Stimulated activated CD8-positive, alpha-beta memory T cell treated with anti-CD3 and anti-CD28 coated beads, Interleukin-15, amount 100 ng/mL, for 1 hour (primary cell): ENCODE measurements around the gene ADAM15.
A peak's percentile ranks its signal among the peaks of the same experiment; 100 is the strongest.

Source experiments
- DNase-seq: peaks from one replicate; pipeline ENCODE4 v3.0.0-alpha.2; 2020; ENCODE audit warnings: low read depth

The ADAM15 gene

DNA sequence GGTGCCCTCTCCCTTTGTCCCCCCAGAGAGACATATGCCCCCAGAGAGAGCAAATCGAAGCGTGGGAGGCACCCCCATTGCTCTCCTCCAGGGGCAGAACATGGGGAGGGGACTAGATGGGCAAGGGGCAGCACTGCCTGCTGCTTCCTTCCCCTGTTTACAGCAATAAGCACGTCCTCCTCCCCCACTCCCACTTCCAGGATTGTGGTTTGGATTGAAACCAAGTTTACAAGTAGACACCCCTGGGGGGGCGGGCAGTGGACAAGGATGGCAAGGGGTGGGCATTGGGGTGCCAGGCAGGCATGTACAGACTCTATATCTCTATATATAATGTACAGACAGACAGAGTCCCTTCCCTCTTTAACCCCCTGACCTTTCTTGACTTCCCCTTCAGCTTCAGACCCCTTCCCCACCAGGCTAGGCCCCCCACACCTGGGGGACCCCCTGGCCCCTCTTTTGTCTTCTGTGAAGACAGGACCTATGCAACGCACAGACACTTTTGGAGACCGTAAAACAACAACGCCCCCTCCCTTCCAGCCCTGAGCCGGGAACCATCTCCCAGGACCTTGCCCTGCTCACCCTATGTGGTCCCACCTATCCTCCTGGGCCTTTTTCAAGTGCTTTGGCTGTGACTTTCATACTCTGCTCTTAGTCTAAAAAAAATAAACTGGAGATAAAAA, 35.9 kb downstream of the ADAM15 start:
- DNase-seq: no peak

DNA sequence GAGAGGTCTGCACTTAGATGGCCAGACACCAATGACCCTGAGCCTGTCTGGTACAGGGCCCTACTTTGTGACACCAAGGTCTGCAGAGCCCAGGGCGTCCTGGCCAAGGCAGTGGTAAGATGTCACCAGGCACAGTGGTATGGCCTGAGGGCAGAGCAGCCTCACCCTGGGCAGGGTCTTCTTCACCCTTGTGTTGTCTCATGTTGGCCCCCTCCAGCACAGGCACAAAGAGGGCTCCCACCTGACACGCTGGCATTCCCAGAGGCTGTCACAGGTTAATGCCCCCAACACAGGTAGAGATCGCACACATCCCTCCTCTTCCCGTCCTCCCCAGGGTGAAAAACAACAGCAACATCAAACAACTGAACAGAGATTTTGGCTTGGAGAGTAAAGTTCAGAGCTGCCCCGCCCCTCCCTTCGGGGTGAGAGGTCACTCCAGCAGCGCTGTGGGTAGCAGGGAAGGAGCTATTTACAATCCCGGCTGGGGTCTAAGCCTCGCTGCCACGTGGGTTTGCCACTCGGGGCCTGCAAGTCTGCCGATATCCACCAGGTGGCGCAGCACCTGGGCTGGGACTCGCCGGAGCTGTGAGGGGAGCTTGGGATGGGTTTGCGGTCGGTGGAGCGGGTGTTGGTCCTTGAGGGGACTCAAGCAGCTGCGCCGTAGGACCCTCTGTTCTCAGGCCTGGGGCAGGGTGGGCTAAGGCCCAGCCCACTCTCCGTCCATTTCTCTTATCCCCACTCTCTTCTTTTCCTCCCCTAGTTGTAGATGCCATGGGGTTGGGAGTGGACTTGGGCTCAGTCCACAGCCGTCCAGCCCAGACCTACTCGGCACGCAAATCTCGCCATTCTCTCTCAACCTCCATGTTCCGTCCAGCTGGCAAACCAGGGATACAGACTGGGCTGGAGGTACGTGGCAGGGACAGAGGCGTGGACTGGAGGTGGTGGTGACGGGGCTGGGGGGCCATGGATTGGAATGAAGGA, 40.2 kb downstream of the ADAM15 start:
- DNase-seq: peak; percentile 64

DNA sequence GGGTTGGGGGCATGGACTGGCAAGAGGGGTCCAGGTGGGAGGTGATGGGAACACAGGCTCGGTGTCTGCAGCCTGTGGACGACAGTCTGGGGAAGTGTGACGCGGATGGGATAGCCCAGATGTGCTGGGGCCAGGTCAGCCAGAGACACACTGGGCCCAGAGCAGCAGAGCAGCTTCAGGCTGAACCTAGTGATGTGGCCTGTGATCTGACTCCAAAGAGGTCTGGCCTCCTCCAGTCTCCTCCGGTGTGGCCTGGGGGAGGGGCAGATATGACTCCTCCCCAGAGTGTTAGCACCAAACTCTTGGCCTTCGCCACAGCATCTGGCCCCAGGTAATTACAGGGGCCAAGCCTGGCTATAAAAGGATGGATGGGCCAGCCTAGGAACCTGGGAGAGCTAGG, 41.0 kb downstream of the ADAM15 start:
- no peak for DNase-seq

DNA sequence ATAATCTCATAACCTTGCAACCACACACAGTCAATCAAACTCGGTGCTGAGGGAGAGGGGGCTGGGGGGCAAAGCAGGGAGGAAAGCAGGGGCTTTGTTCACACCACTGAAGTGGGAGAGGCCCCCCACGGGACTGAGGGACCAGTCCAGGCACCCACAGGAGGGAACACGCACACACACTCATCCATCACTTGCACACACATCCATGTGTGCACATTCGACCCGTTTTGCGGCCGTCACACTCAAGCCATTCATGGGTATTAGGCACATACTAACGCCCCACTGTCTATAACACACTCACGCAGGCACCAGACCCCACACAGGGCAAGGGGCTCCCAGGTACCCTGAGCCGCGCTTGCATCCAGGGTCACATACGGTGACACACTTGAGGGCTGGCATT, 41.5 kb downstream of the ADAM15 start:
- DNase-seq: no peak

DNA sequence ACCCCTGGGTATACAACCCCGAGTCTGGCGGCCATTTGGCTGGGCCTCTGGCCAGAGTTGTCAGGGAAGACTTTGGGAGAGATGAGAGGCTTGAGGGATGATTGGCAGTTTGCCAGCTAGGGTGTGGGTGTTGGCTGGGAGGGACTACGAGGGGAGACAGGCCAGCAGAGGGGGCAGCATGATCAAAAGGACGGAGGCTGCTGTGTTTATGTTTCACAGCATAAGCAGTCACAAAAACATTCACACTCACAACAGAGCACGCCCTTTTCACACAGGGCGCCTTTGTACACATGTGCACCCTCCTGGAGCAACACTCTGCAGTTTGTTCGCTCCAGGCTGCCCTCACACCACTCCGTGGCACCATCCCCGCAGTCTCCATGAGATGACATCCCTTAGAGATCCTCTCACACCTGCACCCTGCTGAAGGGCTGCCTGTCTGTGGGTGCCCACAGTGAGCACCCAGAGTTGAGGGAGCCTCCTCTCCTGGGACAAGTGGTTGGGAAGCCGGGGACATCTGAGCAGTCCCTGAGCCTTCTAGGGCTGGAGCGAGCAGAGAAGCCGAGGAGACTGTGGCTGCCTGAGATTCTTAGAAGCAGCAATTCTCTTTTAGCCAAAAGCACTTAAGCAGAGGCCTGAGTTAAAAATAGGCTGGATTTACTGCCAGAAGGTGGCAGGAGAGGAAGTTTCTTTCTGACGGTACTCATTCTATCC, 43.0 kb downstream of the ADAM15 start:
- DNase-seq: no peak

DNA sequence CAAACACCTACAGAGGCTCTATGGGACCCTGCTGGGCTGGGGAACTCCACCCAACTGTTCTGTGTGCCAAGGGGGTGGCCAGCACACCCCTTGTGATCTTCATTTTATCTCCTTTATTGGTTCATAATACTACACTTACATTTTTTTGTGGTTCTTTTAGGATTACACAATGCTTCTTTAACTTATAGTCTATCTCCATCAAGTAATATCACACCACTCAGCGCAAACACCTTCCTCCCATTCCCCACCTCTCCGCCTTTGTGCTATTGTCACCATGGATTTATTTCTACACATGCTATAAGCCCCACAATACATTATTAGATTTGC, 43.5 kb downstream of the ADAM15 start:
- DNase-seq: no peak

DNA sequence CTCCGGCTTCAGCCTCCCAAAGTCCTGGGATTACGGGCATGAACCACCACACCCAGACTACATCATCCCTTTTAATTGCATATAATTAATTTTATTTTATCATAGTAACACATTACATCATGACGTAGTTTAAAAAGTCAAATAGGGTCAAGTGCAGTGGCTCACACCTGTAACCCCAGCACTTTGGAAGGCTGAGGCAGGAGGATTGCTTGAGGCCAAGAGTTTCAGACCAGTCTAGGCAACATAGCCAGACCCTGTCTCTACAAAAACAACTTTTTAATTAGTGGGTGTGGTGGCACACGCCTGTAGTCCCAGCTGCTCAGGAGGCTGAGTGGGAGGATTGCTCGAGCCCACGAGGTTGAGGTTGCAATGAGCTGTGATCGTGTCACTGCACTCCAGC, 48.2 kb downstream of the ADAM15 start:
- no peak for DNase-seq

DNA sequence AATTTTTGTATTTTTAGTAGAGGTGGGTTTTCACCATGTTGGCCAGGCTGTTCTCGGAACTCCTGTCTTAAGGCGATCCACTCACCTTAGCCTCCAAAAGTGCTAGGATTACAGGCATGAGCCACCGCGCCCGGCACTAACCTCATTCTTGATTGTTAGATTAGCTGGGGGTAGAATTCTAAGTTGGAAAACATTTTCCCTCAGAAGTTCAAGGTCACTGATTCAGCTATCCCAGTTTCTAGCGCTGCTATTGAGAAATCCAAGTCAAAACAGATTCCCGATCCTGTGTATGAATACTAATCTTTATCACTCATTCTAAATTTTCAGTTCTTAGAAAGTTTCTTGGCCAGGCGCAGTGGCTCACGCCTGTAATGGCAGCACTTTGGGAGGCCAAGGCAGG, 52.2 kb downstream of the ADAM15 start:
- no peak for DNase-seq

DNA sequence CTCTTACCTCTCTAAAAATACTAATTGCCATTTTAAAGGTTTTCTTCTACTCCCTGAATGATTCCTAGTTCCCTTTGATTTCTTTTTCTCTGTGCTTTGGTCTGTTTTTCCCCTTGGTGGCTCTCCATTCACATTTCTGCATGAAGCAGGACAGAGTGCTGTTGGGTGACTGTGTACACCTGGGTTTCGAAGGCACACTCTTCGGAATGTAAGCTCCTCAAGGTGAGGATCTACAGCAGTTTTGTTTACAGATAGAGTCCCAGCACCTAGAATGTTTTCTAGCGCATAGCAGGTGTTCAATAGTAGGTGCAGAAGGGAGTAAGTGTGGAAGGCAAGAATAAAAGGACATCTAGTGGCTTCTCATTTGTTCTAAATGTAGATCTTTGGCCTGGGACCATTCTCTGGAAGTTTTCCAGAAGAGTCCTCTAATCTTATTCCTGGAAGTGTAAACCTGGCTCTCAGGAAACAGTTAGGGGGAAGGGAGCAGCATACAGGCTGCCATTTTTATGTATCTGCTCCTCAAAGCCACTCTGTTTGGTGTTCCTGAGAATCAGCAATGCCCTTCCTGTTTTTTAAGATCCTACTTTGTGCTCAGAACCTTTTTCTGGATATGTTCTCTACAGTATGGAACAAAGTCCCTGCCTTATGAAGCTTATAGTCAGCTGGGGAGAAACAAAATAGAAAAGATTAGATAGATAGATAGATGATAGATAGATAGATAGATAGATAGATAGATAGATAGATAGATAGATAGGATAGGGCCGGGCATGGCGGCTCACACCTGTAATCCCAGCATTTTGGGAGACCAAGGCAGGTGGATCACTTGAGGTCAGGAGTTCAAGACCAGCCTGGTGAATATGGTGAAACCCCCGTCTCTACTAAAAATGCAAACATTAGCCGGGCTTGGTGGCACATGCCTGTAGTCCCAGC, 53.8 kb downstream of the ADAM15 start:
- no peak for DNase-seq

DNA sequence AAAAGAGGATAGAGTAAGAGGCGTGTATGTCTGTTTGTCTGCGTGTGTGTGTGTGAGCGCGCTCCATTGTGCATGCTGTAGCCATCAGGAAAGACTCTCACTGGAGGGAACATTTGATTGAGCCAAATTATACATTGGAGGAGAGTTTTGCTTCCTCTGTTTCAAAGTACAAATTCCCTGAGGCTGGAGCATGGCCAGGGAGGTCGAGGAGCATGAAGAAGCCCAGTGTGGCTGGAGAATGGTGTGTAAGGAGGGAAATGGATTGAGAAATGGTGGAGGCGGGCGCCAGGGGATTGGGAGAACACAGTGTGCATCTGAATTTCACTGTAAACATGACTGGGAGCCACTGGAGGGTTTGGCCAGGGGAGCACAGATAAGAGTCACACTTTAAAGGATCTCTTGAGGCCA, 54.5 kb downstream of the ADAM15 start:
- no peak for DNase-seq

DNA sequence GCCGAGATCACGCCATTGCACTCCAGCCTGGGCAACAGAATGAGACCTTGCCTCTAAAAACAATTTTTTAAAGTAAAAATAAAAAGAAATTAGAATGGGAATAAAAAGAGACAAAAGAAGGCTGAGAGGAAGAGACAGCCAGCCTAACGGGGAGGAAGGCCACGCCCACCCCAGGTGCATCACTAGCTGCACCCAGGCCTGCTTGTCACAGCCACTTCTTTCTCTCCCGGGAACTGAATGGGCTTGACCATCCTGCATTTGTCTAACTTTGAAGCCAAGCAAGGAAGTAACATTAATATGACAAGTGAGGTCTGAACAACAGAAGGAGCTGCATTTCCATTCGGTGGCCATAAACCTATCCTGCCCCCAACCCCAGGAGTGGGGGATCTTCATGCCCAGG, 55.7 kb downstream of the ADAM15 start:
- no peak for DNase-seq

DNA sequence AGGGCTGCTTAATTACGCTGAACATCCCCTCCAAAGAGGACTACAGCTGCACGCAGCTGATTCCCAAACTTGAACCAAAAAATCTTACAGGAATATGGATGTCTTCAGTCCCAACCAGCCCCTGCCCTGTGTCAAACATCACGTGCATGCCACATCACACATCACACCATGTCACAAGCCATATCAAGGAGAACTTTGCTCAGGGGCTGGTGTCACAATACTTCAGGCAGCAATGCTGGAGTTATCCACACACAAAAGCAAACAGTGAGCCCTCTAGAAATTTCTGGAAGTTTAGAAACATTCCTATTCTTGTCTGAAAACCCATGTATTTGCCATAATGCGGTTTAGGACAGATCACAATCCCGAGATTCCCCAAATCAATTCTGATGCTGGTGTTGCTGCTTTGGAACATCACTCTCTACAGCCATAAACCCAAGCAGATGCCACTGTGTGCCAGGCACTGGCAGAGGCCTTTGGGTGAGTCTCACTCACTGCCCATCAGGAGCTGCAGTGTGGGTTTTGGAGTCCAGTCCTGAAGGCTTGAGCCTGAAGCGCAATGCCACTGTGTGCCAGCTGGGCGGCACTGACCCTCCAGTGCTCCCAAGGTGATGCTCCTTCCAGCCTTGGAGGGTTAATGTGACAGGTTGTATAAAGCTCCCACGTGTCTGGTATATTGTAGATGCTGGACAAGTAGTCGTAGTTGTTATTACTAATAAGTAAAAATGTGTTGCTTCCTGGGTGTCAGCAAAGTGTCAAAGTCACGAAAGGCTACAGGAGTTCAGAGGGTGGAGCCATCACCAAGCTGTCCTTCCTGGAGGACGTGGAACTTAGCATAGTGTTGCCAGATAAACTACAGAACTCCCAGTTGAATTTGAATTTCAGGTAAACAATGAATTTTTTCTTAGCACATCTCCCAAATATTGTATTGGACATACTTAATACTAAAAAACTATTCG, 56.5 kb downstream of the ADAM15 start:
- no peak for DNase-seq

DNA sequence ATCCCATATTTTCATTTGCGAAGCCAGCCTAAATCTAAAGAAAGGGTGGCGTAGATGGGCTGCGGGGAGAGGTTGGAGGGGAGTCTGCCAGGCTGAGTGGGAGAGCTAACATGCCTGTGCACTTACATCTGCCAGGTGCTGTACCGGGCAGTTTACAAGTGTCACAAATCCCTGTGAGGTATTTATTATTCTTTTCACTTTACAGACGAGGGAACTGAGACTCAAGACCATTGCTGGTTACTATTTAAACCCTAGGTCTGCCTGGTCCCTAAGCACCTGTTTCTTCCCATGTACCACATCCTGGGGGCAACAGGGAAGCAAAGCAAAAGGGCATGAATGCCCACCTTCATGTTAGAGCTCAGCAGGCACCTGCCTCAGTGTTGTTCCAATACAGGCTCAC, 57.2 kb downstream of the ADAM15 start:
- no peak for DNase-seq

DNA sequence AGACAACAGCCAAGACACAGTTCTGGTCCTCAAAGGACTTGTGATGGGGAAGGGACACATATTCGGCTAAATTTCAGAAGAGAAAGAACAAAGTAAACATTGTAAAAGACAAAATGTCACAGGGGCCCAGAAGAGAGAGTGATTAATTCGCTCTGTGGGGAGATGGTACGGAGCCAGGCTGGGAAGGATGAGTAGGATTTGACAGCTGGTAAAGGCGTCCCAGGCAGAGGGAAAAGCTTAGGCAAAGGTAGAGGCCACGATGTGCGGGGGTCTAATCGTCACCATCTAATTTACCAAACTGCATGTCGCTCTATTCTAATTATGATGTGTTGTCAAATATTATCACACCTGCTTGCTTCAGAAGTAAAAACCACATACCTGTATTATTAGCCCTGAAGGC, 59.3 kb downstream of the ADAM15 start:
- no peak for DNase-seq

DNA sequence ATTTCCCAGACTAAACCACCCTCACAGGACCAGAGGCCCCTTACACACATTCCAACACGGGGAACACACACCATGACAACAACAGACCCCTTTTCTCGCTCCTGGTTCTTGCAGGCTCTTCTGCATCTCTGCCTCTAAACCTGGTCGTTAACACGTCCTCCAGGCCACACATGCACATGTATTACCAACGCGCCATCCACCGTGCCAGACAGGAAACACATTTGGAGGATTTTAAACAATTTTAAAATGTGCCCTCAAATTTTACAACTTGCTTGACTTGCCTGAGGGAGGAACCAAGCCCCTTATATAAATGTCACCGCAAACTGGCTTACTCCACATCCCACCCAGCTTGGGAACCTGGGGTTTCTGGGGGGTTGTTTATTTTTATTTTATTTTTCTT, 59.7 kb downstream of the ADAM15 start:
- DNase-seq: no peak
